WTC11 (cell line): ENCODE data around the gene ESPN. TPM values are rescaled to one million over a fixed set of nuclear protein-coding genes. Genes with fewer than 3 reads are reported as not detected.

Experiments used
- ATAC-seq: fragments of 200-7000 bp; cut with Tn5 transposase; 2 replicates; pipeline ENCODE4 v1.10.0; 2021; ENCODE audit warnings: mild to moderate bottlenecking, moderate library complexity
- Bru-seq: library from RNA; stranded (reverse); fragments of 400-500 nt; gene quantifications from one replicate; lab custom pipeline; 2021; lab: Mats Ljungman, UMichigan
- CTCF ChIA-PET: fragments of 300-600 bp; sonication (Branson Sonifier 250); formaldehyde crosslinking; loops from one replicate; lab custom pipeline; 2021; ENCODE audit warnings: antibody characterized with exemption; lab: Charles Lee
- POLR2A ChIA-PET: fragments of 350-600 bp; sonication (Branson Sonifier 250); formaldehyde crosslinking; loops from one replicate; lab custom pipeline; 2021; ENCODE audit warnings: antibody characterized with exemption; lab: Charles Lee
- DNase-seq: peaks from one replicate; pipeline ENCODE4 v3.0.0; 2021; ENCODE audit warnings: low spot score
- H3K27ac Mint-ChIP-seq: 2 replicates; pipeline ENCODE4 v1.8.0; 2021; ENCODE audit warnings: mixed read lengths
- H3K27me3 Mint-ChIP-seq: 2 replicates; pipeline ENCODE4 v1.8.0; 2021; ENCODE audit warnings: low read depth, mild to moderate bottlenecking, moderate library complexity, mixed read lengths
- H3K36me3 Mint-ChIP-seq: 2 replicates; pipeline ENCODE4 v1.8.0; 2021; ENCODE audit warnings: mixed read lengths
- H3K4me1 Mint-ChIP-seq: 2 replicates; pipeline ENCODE4 v1.8.0; 2022; ENCODE audit warnings: mixed read lengths
- H3K4me3 Mint-ChIP-seq: 2 replicates; pipeline ENCODE4 v1.8.0; 2021; ENCODE audit warnings: mild to moderate bottlenecking, moderate library complexity, mixed read lengths
- H3K9me3 Mint-ChIP-seq: 2 replicates; pipeline ENCODE4 v1.8.0; 2021; ENCODE audit warnings: mixed read lengths
- CBFB ChIP-seq: sonication (generic); formaldehyde crosslinking; IDR thresholded peaks from 2 replicates; pipeline ENCODE4 v1.8.1; 2022; ENCODE audit warnings: mild to moderate bottlenecking, low read depth, missing genetic modification reagents
- CREM ChIP-seq: sonication (generic); formaldehyde crosslinking; IDR thresholded peaks from 2 replicates; pipeline ENCODE4 v1.8.1; 2022; ENCODE audit warnings: mild to moderate bottlenecking, missing genetic modification reagents, moderate library complexity
- ELF4 ChIP-seq: sonication (generic); formaldehyde crosslinking; IDR thresholded peaks from 2 replicates; pipeline ENCODE4 v1.8.1; 2022; ENCODE audit warnings: low read depth, mild to moderate bottlenecking, moderate library complexity, missing genetic modification reagents
- ESRRA ChIP-seq: sonication (generic); formaldehyde crosslinking; IDR thresholded peaks from 2 replicates; pipeline ENCODE4 v1.8.1; 2022; ENCODE audit warnings: mild to moderate bottlenecking, missing genetic modification reagents, borderline replicate concordance
- KAT7 ChIP-seq: sonication (generic); formaldehyde crosslinking; IDR thresholded peaks from 2 replicates; pipeline ENCODE4 v1.8.1; 2023; ENCODE audit warnings: missing genetic modification reagents, mild to moderate bottlenecking, borderline replicate concordance
- OVOL2 ChIP-seq: fragments of 250-450 bp; sonication (Bioruptor Pico); IDR thresholded peaks from 2 replicates; pipeline ENCODE4 v1.9.0; 2021; ENCODE audit warnings: mild to moderate bottlenecking, borderline replicate concordance
- RELA ChIP-seq: sonication (generic); formaldehyde crosslinking; IDR thresholded peaks from 2 replicates; pipeline ENCODE4 v1.8.1; 2022; ENCODE audit warnings: missing genetic modification reagents, mild to moderate bottlenecking, borderline replicate concordance
- ZNF219 ChIP-seq: sonication (generic); formaldehyde crosslinking; IDR thresholded peaks from 2 replicates; pipeline ENCODE4 v1.8.0; 2023; ENCODE audit warnings: missing genetic modification reagents, mild to moderate bottlenecking, borderline replicate concordance
- ZNF317 ChIP-seq: sonication (generic); formaldehyde crosslinking; IDR thresholded peaks from 2 replicates; pipeline ENCODE4 v1.8.1; 2023; ENCODE audit warnings: low read depth, mild to moderate bottlenecking, moderate library complexity, missing genetic modification reagents, borderline replicate concordance
- ZNF423 ChIP-seq: fragments of 250-450 bp; sonication (Bioruptor Pico); IDR thresholded peaks from 2 replicates; pipeline ENCODE4 v2.1.2; 2022; ENCODE audit warnings: mild to moderate bottlenecking, moderate library complexity
- long read RNA-seq, 3 experiments: library from RNA in 1 of 3; library from capped mRNA in 1 of 3; library from polyadenylated mRNA in 1 of 3; unstranded in 2 of 3; stranded (forward) in 1 of 3; transcript quantifications; one replicate each; pipeline ENCODE4 v2.0.0, GENCODE V29; 2021
- total RNA-seq: library from RNA; stranded (reverse); gene quantifications from 3 replicates; pipeline ENCODE4 v1.2.3, GENCODE V29; 2021
- TF ChIP-seq, protein P1 (sequence below): sonication (generic); formaldehyde crosslinking; IDR thresholded peaks from 2 replicates; pipeline ENCODE4 v1.8.1; 2022; ENCODE audit warnings: low read depth, mild to moderate bottlenecking, moderate library complexity, missing genetic modification reagents, borderline replicate concordance
- TF ChIP-seq, protein P2 (sequence below): fragments of 200-600 bp; IDR thresholded peaks from 2 replicates; pipeline ENCODE4 v1.8.0; 2022; ENCODE audit warnings: antibody characterized with exemption
- TF ChIP-seq, protein P3 (sequence below): sonication (generic); formaldehyde crosslinking; IDR thresholded peaks from 2 replicates; pipeline ENCODE4 v1.8.1; 2023; ENCODE audit warnings: mild to moderate bottlenecking, moderate library complexity, missing genetic modification reagents
- TF ChIP-seq, protein P4 (sequence below): sonication (generic); formaldehyde crosslinking; IDR thresholded peaks from 2 replicates; pipeline ENCODE4 v1.8.0; 2023; ENCODE audit warnings: missing genetic modification reagents
- TF ChIP-seq, protein P5 (sequence below): fragments of 250-450 bp; sonication (Bioruptor Pico); conservative IDR thresholded peaks from 2 replicates; pipeline ENCODE4 v1.9.0; 2021; ENCODE audit warnings: mild to moderate bottlenecking
- TF ChIP-seq, protein P6 (sequence below): fragments of 250-450 bp; sonication (Bioruptor Pico); IDR thresholded peaks from 2 replicates; pipeline ENCODE4 v1.9.0; 2021; ENCODE audit warnings: moderate library complexity, mild to moderate bottlenecking, inconsistent platforms, borderline replicate concordance
- TF ChIP-seq, protein P7 (sequence below): fragments of 250-450 bp; sonication (Bioruptor Pico); IDR thresholded peaks from 2 replicates; pipeline ENCODE4 v1.8.0; 2021; ENCODE audit warnings: mild to moderate bottlenecking

Gene ESPN, protein sequence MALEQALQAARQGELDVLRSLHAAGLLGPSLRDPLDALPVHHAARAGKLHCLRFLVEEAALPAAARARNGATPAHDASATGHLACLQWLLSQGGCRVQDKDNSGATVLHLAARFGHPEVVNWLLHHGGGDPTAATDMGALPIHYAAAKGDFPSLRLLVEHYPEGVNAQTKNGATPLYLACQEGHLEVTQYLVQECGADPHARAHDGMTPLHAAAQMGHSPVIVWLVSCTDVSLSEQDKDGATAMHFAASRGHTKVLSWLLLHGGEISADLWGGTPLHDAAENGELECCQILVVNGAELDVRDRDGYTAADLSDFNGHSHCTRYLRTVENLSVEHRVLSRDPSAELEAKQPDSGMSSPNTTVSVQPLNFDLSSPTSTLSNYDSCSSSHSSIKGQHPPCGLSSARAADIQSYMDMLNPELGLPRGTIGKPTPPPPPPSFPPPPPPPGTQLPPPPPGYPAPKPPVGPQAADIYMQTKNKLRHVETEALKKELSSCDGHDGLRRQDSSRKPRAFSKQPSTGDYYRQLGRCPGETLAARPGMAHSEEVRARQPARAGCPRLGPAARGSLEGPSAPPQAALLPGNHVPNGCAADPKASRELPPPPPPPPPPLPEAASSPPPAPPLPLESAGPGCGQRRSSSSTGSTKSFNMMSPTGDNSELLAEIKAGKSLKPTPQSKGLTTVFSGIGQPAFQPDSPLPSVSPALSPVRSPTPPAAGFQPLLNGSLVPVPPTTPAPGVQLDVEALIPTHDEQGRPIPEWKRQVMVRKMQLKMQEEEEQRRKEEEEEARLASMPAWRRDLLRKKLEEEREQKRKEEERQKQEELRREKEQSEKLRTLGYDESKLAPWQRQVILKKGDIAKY
- total RNA-seq (46.1 to 70.3 TPM (median 68.1 TPM) in 3 replicates), Bru-seq, nascent RNA (percentile 36 among the genes with signal in this experiment)
- long read RNA-seq, experiment 1, partial matches to known transcripts, result 8 of 75 reads
- long read RNA-seq, experiment 1, other reads (novel, unspliced or antisense), result 67 of 75 reads
- long read RNA-seq, experiment 2, transcript ESPN-209 (4 exons, 879 nt), result major isoform, 5 of 49 reads
- long read RNA-seq, experiment 2, partial matches to known transcripts, result 22 of 49 reads
- long read RNA-seq, experiment 2, other reads (novel, unspliced or antisense), result 21 of 49 reads
- long read RNA-seq, experiment 3, result 0 reads

DNA sequence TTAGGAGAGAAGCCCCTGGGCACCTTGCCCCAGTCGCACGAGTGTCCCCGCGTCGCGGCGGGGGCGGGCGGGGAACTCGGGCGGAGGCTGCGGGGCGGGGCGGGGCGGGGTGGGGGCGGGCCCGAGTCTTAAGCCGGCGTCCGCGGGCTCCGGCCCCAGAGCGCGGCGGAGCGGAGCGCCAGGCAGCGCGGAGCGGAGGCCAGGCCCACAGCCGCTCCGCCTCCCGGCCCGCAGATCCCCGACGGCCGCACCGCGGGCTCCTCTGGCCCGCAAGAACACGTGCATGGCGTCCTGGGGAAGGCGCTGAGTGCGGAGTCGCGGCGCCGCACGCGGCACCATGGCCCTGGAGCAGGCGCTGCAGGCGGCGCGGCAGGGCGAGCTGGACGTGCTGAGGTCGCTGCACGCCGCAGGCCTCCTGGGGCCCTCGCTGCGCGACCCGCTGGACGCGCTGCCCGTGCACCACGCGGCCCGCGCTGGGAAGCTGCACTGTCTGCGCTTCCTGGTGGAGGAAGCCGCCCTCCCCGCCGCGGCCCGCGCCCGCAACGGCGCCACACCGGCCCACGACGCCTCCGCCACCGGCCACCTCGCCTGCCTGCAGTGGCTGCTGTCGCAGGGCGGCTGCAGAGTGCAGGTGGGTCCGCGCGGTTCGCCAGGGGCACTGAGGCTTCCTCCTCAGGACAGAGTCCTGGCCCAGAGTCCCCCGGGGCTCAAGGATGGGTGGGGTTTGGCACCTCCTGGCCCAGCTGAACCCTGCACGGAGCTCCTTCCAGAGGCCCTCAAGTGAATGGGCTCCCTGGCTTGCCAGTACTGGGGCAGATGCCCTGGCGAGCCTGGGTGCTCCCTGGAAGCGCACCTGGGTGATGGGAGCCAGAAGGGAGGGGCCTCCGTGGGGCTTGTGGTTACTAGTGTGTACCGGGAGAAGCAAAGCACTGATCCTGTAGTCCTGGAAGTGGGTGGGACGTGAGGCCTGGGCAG is at the start of gene ESPN:
TSS of gene ESPN (plus strand) at position 158 of the 975 bp plus-strand sequence. CDS start at position 338, 180 bp downstream.
- H3K36me3 Mint-ChIP-seq, result no peaks in the 10 kb centered on the region
- H3K4me1 Mint-ChIP-seq, result peaks cover 8% of the 10 kb centered on the region
- DNase-seq (no peak), ATAC-seq (peak; percentile 13)
- H3K27me3 Mint-ChIP-seq, result peaks cover 70% of the 10 kb centered on the region
- POLR2A ChIA-PET, result no interaction called here
- no peak within 1 kb of the TSS for H3K27ac Mint-ChIP-seq
- H3K4me3 Mint-ChIP-seq, result peak within 1 kb of the TSS; percentile 60
- TF ChIP-seq RELA (peak; percentile 25; the same call in 1 of the 2 replicates), OVOL2 (no peak), CBFB (no peak), KAT7 (no peak), ZNF423 (0 out of 2 replicates have a peak, but pooled peaks have one; percentile 5), ZNF317 (CRISPR knock-in tag) (no peak), CREM (0 out of 2 replicates have a peak, but pooled peaks have one; percentile 38), ELF4 (CRISPR knock-in tag) (no peak), ESRRA (CRISPR knock-in tag) (no peak), ZNF219 (CRISPR knock-in tag) (no peak)
- TF ChIP-seq, protein P1, sequence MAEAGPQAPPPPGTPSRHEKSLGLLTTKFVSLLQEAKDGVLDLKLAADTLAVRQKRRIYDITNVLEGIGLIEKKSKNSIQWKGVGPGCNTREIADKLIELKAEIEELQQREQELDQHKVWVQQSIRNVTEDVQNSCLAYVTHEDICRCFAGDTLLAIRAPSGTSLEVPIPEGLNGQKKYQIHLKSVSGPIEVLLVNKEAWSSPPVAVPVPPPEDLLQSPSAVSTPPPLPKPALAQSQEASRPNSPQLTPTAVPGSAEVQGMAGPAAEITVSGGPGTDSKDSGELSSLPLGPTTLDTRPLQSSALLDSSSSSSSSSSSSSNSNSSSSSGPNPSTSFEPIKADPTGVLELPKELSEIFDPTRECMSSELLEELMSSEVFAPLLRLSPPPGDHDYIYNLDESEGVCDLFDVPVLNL, result no peak
- TF ChIP-seq, protein P2, sequence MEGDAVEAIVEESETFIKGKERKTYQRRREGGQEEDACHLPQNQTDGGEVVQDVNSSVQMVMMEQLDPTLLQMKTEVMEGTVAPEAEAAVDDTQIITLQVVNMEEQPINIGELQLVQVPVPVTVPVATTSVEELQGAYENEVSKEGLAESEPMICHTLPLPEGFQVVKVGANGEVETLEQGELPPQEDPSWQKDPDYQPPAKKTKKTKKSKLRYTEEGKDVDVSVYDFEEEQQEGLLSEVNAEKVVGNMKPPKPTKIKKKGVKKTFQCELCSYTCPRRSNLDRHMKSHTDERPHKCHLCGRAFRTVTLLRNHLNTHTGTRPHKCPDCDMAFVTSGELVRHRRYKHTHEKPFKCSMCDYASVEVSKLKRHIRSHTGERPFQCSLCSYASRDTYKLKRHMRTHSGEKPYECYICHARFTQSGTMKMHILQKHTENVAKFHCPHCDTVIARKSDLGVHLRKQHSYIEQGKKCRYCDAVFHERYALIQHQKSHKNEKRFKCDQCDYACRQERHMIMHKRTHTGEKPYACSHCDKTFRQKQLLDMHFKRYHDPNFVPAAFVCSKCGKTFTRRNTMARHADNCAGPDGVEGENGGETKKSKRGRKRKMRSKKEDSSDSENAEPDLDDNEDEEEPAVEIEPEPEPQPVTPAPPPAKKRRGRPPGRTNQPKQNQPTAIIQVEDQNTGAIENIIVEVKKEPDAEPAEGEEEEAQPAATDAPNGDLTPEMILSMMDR, result no peak
- TF ChIP-seq, protein P3, sequence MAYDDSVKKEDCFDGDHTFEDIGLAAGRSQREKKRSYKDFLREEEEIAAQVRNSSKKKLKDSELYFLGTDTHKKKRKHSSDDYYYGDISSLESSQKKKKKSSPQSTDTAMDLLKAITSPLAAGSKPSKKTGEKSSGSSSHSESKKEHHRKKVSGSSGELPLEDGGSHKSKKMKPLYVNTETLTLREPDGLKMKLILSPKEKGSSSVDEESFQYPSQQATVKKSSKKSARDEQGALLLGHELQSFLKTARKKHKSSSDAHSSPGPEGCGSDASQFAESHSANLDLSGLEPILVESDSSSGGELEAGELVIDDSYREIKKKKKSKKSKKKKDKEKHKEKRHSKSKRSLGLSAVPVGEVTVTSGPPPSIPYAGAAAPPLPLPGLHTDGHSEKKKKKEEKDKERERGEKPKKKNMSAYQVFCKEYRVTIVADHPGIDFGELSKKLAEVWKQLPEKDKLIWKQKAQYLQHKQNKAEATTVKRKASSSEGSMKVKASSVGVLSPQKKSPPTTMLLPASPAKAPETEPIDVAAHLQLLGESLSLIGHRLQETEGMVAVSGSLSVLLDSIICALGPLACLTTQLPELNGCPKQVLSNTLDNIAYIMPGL (CRISPR knock-in tag), result 0 out of 2 replicates have a peak, but pooled peaks have one; percentile 19
- TF ChIP-seq, protein P4, sequence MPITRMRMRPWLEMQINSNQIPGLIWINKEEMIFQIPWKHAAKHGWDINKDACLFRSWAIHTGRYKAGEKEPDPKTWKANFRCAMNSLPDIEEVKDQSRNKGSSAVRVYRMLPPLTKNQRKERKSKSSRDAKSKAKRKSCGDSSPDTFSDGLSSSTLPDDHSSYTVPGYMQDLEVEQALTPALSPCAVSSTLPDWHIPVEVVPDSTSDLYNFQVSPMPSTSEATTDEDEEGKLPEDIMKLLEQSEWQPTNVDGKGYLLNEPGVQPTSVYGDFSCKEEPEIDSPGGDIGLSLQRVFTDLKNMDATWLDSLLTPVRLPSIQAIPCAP (CRISPR knock-in tag), result no peak
- TF ChIP-seq, protein P5, sequence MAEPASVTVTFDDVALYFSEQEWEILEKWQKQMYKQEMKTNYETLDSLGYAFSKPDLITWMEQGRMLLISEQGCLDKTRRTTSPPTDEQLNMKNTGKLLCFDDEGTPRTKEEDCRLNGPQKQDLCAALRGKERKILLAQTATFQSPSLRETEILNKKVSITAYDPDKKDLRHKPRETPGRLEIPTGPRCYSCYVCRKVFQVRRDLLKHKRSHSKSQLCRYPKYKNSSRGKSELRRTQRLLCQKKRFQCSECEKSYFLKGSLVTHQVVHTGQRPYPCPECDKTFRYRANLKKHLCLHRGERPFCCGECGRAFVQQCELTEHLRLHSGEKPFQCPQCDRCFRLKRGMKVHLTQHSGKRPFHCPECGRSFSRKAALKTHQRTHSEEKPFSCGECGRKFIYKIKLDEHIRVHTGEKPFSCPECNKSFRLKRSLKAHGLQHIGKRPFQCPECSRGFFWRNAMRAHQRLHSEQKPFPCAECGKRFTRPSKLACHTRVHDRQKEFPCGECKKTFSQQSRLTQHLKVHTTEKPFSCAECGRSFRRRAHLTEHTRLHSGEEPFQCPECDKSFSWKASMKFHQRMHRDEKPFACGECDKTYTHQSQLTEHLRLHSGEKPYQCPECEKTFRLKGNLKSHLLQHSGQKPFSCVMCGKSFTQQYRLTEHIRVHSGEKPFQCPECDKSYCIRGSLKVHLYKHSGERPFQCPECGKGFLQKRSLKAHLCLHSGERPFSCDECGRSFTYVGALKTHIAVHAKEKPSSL (CRISPR knock-in tag), result no peak
- TF ChIP-seq, protein P6, sequence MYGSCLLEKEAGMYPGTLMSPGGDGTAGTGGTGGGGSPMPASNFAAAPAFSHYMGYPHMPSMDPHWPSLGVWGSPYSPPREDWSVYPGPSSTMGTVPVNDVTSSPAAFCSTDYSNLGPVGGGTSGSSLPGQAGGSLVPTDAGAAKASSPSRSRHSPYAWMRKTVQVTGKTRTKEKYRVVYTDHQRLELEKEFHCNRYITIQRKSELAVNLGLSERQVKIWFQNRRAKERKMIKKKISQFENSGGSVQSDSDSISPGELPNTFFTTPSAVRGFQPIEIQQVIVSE (CRISPR knock-in tag), result no peak
- TF ChIP-seq, protein P7, sequence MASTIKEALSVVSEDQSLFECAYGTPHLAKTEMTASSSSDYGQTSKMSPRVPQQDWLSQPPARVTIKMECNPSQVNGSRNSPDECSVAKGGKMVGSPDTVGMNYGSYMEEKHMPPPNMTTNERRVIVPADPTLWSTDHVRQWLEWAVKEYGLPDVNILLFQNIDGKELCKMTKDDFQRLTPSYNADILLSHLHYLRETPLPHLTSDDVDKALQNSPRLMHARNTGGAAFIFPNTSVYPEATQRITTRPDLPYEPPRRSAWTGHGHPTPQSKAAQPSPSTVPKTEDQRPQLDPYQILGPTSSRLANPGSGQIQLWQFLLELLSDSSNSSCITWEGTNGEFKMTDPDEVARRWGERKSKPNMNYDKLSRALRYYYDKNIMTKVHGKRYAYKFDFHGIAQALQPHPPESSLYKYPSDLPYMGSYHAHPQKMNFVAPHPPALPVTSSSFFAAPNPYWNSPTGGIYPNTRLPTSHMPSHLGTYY (CRISPR knock-in tag), result no peak
- CTCF ChIA-PET, result interaction anchor here (0.6 to 2.8 kb wide), 6 partner anchors 13 to 180 kb away, joined by 3 to 19 read pairs (median 6); no protein-coding TSS in a partner anchor
- no peaks in the 10 kb centered on the region for H3K9me3 Mint-ChIP-seq
